GM12864 (cell line): ENCODE measurements around the gene GALNT7.
A peak's percentile ranks its signal among the peaks of the same experiment; 100 is the strongest.

Experiments used
- DNase-seq: peaks from one replicate; pipeline ENCODE4 v3.0.0-alpha.2; 2011; ENCODE audit warnings: low read depth
- H3K4me3 ChIP-seq: 2 replicates; pipeline ENCODE4 v1.5.1; 2011; ENCODE audit warnings: mild to moderate bottlenecking, low read depth, low read length, control low read depth
- CTCF ChIP-seq: IDR thresholded peaks from 2 replicates; pipeline ENCODE4 v1.5.1; 2011; ENCODE audit warnings: low read depth, mild to moderate bottlenecking, moderate library complexity, low read length, control low read depth, inconsistent platforms; ENCODE audit errors: missing control alignments

The GALNT7 gene

GRCh38 chr4:173293663-173294062 lies 125.1 kb downstream of the GALNT7 start:
- H3K4me3 ChIP-seq = no peak overlapping the region
- no peak for DNase-seq
- TF ChIP-seq CTCF = no peak

- no peak overlapping the region for H3K4me3 ChIP-seq
Measured at GRCh38 chr4:173294444-173294843, 125.8 kb downstream of the GALNT7 start.

GRCh38 chr4:173301518-173302201 lies 133.0 kb downstream of the GALNT7 start:
- no peak for DNase-seq

More at GRCh38 chr4:173294444-173294843, 125.8 kb downstream of the GALNT7 start:
- no peak for TF ChIP-seq CTCF
- no peak for DNase-seq

GRCh38 chr4:173307778-173308177 lies 139.2 kb downstream of the GALNT7 start:
- TF ChIP-seq CTCF = no peak
- no peak overlapping the region for H3K4me3 ChIP-seq
- no peak for DNase-seq

More at GRCh38 chr4:173301518-173302201, 133.0 kb downstream of the GALNT7 start:
- H3K4me3 ChIP-seq = no peak overlapping the region
- peak; percentile 56 for TF ChIP-seq CTCF

GRCh38 chr4:173311368-173311767 lies 142.8 kb downstream of the GALNT7 start:
- no peak for TF ChIP-seq CTCF
- no peak for DNase-seq
- H3K4me3 ChIP-seq = no peak overlapping the region

- DNase-seq = no peak
- no peak for TF ChIP-seq CTCF
- no peak overlapping the region for H3K4me3 ChIP-seq
Measured at GRCh38 chr4:173314715-173315114, 146.1 kb downstream of the GALNT7 start.

GRCh38 chr4:173316060-173316459 lies 147.4 kb downstream of the GALNT7 start:
- H3K4me3 ChIP-seq = no peak overlapping the region
- no peak for TF ChIP-seq CTCF
- DNase-seq = no peak
